ENCODE measurements around the gene SYNE4.

GRCh38 chr19:35993923-35994598 lies 14.6 kb downstream of the SYNE4 start:
- no peak for TF ChIP-seq TCF12 (IDR thresholded peaks at IDR 0.05; ENCODE audit: low read depth)
- no peak for TF ChIP-seq CREB1 (IDR thresholded peaks at IDR 0.05; ENCODE audit: low read depth)
- TF ChIP-seq REST (IDR thresholded peaks at IDR 0.05; ENCODE audit: low read depth), result no peak

Data from Ishikawa (cell line).